Heart right ventricle (tissue), 16 donors: ENCODE measurements around the gene ECI1. TPM values are rescaled to one million over a fixed set of nuclear protein-coding genes. Genes with fewer than 3 reads are reported as not detected.

Experiments used
- ATAC-seq, 8 donors: fragments of 200-7000 bp; cut with Tn5 transposase; one replicate each; pipeline ENCODE4 v1.9.1; 2020; ENCODE audit warnings: mild to moderate bottlenecking in 8 of 8, moderate library complexity in 8 of 8, moderate number of reproducible peaks in 1 of 8
- DNase-seq, 2 donors: peaks; one replicate each; pipeline ENCODE4 v3.0.0-alpha.2; 2020
- H3K27ac ChIP-seq, 10 donors: fragments of 200-600 bp; sonication (generic) in 2 of 10; one replicate each; pipeline versions ENCODE4 v1.5.0 to v1.8.0; 2020 to 2022; ENCODE audit warnings: mild to moderate bottlenecking in 3 of 10
- H3K27me3 ChIP-seq, 7 donors: fragments of 200-600 bp; one replicate each; pipeline ENCODE4 v1.8.0; 2021 to 2022; ENCODE audit warnings: mild to moderate bottlenecking in 2 of 7
- H3K36me3 ChIP-seq, 9 donors: fragments of 200-600 bp; sonication (generic) in 1 of 9; one replicate each; pipeline versions ENCODE4 v1.5.0 to v1.8.0; 2020 to 2022; ENCODE audit warnings: mild to moderate bottlenecking in 2 of 9
- H3K4me1 ChIP-seq, 9 donors: fragments of 200-600 bp; sonication (generic) in 1 of 9; one replicate each; pipeline versions ENCODE4 v1.5.0 to v1.8.0; 2020 to 2022; ENCODE audit warnings: mild to moderate bottlenecking in 4 of 9
- H3K4me3 ChIP-seq, 10 donors: fragments of 200-600 bp; sonication (generic) in 2 of 10; one replicate each; pipeline versions ENCODE4 v1.5.0 to v1.8.0; 2020 to 2022; ENCODE audit warnings: mild to moderate bottlenecking in 7 of 10, moderate library complexity in 2 of 10
- H3K9me3 ChIP-seq, 11 donors: fragments of 200-600 bp in 10 of 11; sonication (generic) in 2 of 11; one replicate each; pipeline versions ENCODE4 v1.5.0 to v1.8.0; 2013 to 2022; ENCODE audit warnings: mild to moderate bottlenecking in 2 of 11, control low read depth in 1 of 11, moderate library complexity in 1 of 11
- CTCF ChIP-seq, 9 donors: fragments of 200-600 bp; sonication (generic) in 2 of 9; IDR thresholded peaks; one replicate each; pipeline versions ENCODE4 v1.5.0 to v1.8.0; 2021 to 2022; ENCODE audit warnings: antibody characterized with exemption in 9 of 9, mild to moderate bottlenecking in 5 of 9, moderate library complexity in 1 of 9
- WGBS, 2 donors: extraction: QIAGEN DNeasy Blood & Tissue Kit; methylation state at CpG; one replicate each; pipeline ENCODE4 v1.1.7; 2013; ENCODE audit warnings: inconsistent platforms in 1 of 2; 5-methylcytosine and 5-hydroxymethylcytosine counted together
- intact Hi-C, 10 donors: fragments of 100-400 bp; cut with DNase I; formaldehyde crosslinking; loops; one replicate each; pipeline versions ENCODE4 v1.11.1 to v1.14.2; 2022
- polyA plus RNA-seq, 2 donors: library from polyadenylated mRNA; stranded (reverse); fragments of 200-250 nt; gene quantifications; one replicate each; pipeline ENCODE4 v1.2.3, GENCODE V29; 2013
- total RNA-seq, 10 donors: library from RNA; stranded (reverse); fragmentation: NEBNext Ultra II Directional in 3 of 10; extraction: Animal tissue kit (Norgen Biotek cat#: 25700) in 3 of 10; gene quantifications; one replicate each; pipeline versions ENCODE4 v1.2.1 to v1.2.4, GENCODE V29; 2021 to 2023
- donor health status: Arrhythmogenic right ventricular cardiomyopathy.
- donor health status: ischemic (EF 13 %, LVEDD 7.1; RV severe dilation, severe dysfunction).
- donor health status: healthy with polysubstance abuse.
- donor health status: DM: no; HTN: yes; CAD: no.
- donor health status: DM: no; HTN: no; CAD: no.
- donor health status: ischemic (EF 25% LVEDD 6.9; RV normal size, moderate dysfunction).
- donor health status: ischemic (EF 25% LVEDD 5.7; RV mildly dilated, moderate dysfunction).
- donor health status: healthy.
- donor health status: DM: yes; HTN: yes; CAD: no.
- donor health status: Ischemic cardiomyopathy.
- donor health status: ischemic (EF 35%, LVEDD 5.7; RV mildly dilated, moderate dysfunction).
- donor health status: nonischemic (EF 11% LVEDD 7.7; RV severe dilation, severe dysfunction).
- donor health status: DM: yes; HTN: yes; CAD: no.
- donor health status: PGD.
- donor health status: ischemic (EF 29% LVEDD 5.4; RV normal size, mild dysfunction).
- donor health status: nonischemic (EF 23%, LVEDD 6.1; RV moderate dilation, normal function).

Gene ECI1
- total and polyA plus RNA-seq, 12 donors: 118 to 491 (median 155) TPM

DNA sequence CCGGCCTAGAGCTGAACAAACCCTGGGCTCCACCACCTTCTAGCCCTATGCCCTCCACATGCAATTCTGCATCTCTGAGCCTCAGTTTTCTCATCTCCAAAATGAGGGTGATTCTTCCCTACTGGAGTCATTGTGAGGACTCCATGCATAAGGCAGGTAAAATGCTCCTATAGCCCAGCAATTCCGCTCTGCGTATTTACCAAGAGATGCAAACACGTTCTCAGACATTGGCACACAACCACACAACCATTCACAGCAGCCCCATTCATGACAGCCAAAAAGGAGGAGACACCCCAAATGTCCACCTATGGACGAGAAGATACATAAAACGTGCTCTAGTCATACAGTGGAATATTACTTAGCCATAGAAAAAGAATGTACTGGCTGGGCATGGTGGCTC, 51.1 kb downstream of the ECI1 start:
- H3K27me3 ChIP-seq: peaks cover 11 to 39% (median 22%) of the 10 kb centered on the region in 7 donors
- ATAC-seq (no peak), DNase-seq (no peak)
- 87 to 90% methylated on average over 6 of the region's 6 CpGs for WGBS, 2 donors
- peaks cover 4 to 17% (median 12%) of the 10 kb centered on the region in 9 donors for H3K4me1 ChIP-seq
- intact Hi-C loops: no loop called here
- TF ChIP-seq CTCF (IDR thresholded peaks at IDR 0.05): no peak
- H3K4me3 ChIP-seq: no peak overlapping the region
- no peaks in the 10 kb centered on the region for H3K36me3 ChIP-seq
- H3K9me3 ChIP-seq: no peaks in the 10 kb centered on the region
- no peak overlapping the region for H3K27ac ChIP-seq

- no peak for ATAC-seq
- intact Hi-C loops: loop anchor here in 1 of 10 donors (10.0 kb wide), 1 partner anchor 305 kb away; no protein-coding TSS in a partner anchor
Measured at GRCh38 chr16:2199621-2200139, 51.7 kb downstream of the ECI1 start.

DNA sequence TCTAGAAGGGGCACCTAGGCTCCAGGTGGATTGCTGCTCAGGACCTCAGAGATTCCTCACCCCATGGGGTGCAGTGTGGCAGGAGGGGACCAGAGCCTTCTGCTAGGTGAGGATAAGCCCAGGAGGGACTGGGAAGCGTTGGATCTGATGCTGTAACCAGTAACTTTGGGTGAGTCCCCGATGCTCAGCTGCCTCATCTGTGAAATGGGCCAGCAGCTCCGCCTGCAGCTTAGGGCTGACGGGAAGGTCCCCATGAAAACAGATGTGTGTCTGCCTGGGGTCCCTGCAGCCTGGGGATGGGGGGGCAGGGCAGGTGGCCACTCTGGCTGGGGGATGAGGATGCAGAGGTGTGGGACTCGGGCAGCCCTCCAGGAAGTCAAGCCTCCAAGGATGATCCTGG, 52.3 kb downstream of the ECI1 start:
- H3K36me3 ChIP-seq: no peaks in the 10 kb centered on the region
- intact Hi-C loops: loop anchor here in 1 of 10 donors (10.0 kb wide), 1 partner anchor 306 kb away; no protein-coding TSS in a partner anchor
- DNase-seq: no peak
- 72 to 76% methylated on average over 5 of the region's 5 CpGs for WGBS, 2 donors
- H3K4me1 ChIP-seq: peaks cover 4 to 15% (median 10%) of the 10 kb centered on the region in 9 donors
- no peak overlapping the region for H3K27ac ChIP-seq
- TF ChIP-seq CTCF (IDR thresholded peaks at IDR 0.05): no peak
- H3K9me3 ChIP-seq: no peaks in the 10 kb centered on the region
- ATAC-seq: no peak
- H3K27me3 ChIP-seq: peaks cover 14 to 51% (median 34%) of the 10 kb centered on the region in 7 donors
- H3K4me3 ChIP-seq: no peak overlapping the region

More at GRCh38 chr16:2199621-2200139, 51.7 kb downstream of the ECI1 start:
- Histone ChIP-seq H3K4me1 (peaks cover 4 to 18% (median 13%) of the 10 kb centered on the region in 9 donors), H3K27me3 (peaks cover 14 to 45% (median 29%) of the 10 kb centered on the region in 7 donors), H3K27ac (no peak overlapping the region), H3K4me3 (no peak overlapping the region), H3K36me3 (no peaks in the 10 kb centered on the region), H3K9me3 (no peaks in the 10 kb centered on the region)
- DNase-seq: no peak
- WGBS, 2 donors: 67 to 72% methylated on average over 14 of the region's 14 CpGs
- no peak for TF ChIP-seq CTCF (IDR thresholded peaks at IDR 0.05)

GRCh38 chr16:2198283-2198682, 53.1 kb downstream of the ECI1 start:
- intact Hi-C loops: loop anchor here in 1 of 10 donors (10.0 kb wide), 1 partner anchor 307 kb away; no protein-coding TSS in a partner anchor
- Histone ChIP-seq H3K9me3 (no peaks in the 10 kb centered on the region), H3K4me1 (peaks cover 4 to 15% (median 10%) of the 10 kb centered on the region in 9 donors), H3K27me3 (peaks cover 14 to 59% (median 39%) of the 10 kb centered on the region in 7 donors), H3K36me3 (no peaks in the 10 kb centered on the region), H3K4me3 (no peak overlapping the region), H3K27ac (no peak overlapping the region)
- ATAC-seq: no peak
- WGBS, 2 donors: 62 to 68% methylated on average over 4 of the region's 4 CpGs
- no peak for TF ChIP-seq CTCF (IDR thresholded peaks at IDR 0.05)
- DNase-seq: no peak
